GM21367 (cell line): ENCODE results near the gene DAGLA.
"Not testable (repeated sequence)": the region's sequence is repeated elsewhere in the genome, so short reads cannot be mapped to it uniquely, and the experiment has no call there.

Source experiments
- ATAC-seq: cut with Tn5 transposase; IDR thresholded peaks from one replicate; pipeline ENCODE4 v1.9.1; 2021; ENCODE audit not compliant: unreplicated experiment

Gene DAGLA

GRCh38 chr11:61666684-61667297 is 13.4 kb upstream of the DAGLA start:
- ATAC-seq = no peak

DNA sequence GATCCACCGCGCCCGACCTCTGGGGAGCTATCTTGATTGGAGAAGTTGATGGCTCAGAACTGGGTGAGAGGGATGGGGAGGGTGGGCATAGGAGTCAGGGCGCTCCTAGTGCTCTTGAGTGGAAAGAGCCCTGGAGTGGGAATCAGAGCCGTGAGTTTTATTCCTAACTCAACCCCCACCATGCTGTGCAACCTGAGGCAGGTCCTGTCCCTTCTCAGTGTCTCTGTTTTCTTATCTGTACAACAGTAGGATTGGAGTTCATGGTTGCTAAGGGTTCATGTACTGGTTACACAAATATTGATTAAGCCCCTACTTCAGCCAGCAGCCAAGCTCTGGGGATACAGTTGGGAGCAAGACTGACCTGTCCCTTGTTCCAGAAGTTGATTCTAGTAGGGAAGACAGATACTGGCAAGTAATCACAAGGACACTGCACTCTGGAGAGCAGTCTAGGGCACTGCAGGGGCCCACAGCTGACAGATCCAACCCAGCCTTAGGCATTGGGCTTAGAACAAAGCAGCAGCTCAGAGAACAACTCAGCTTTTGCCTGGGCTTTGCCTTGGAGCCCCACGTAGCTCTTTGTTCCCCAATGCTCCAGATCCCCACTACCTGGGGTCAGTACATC is 12.4 kb upstream of the DAGLA start:
- no peak for ATAC-seq

DNA sequence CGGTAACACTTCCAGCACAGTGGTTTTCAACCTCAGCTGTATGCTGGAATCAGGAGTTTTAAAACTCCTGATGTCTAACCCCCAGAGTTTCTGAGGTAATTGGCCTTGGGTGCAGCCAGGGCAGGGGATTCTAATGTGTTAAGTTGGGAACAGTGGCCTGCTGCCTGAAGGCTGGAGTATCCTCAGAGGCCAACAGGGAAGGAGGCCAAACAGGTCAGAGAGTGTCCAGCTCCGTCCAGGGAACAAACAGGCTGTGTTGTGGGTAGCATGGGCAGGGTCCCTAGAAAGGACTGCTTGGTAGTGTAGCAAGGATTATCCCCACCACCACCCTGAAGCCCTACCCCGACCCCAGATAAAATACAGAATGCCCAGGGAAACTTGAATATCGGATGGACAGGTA is 10.8 kb upstream of the DAGLA start:
- no peak for ATAC-seq

GRCh38 chr11:61670626-61671025 is 9.6 kb upstream of the DAGLA start:
- ATAC-seq = no peak

DNA sequence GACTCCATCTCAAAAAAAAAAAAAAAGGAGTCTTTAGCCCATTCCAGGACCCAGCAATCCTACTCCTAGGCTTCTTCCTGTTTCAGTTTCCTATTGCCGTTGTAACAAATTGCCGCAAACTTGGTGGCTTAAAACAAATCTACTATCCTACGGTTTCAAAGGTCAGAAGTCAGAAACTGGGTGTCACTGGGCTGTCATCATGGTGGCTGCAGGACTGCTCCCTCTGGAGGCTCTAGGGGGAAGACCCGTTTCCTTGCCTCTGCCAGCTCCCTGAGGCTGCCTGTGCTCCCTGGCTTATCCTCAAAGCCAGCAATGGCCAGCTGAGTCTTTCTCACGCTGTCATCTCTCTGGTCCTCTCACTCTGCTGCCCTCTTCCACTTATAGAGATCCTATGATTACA is 8.7 kb upstream of the DAGLA start:
- ATAC-seq = no peak

DNA sequence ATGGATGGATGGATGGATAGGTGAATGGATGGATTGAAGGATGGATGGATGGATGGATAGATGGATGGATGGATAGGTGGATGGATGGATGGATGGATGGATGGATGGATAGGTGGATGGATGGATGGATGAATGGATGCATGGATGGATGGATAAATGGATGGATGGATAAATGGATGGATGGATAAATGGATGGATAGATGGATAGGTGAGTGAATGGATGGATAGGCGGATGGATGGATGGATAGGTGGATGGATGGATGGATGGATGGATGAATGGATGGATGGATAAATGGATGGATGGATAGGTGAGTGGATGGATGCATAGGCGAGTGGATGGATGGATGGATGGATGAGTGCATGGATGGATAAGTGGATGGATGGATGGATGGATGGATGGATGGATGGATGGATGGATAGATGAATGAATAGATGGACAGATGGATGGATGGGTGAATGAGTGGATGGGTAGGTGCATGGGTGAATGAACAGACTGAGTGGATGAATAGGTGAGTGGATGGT is 6.2 kb upstream of the DAGLA start:
- ATAC-seq = not testable (repeated sequence)

GRCh38 chr11:61675826-61676225 is 4.4 kb upstream of the DAGLA start:
- ATAC-seq = no peak

GRCh38 chr11:61679296-61679695 is 895 bp upstream of the DAGLA start:
- no peak for ATAC-seq

- ATAC-seq = no peak
Measured at GRCh38 chr11:61680622-61681221, 531 bp downstream of the DAGLA start.

- ATAC-seq = no peak
Measured at GRCh38 chr11:61682093-61682732, 2.0 kb downstream of the DAGLA start.

- no peak for ATAC-seq
Measured at GRCh38 chr11:61682906-61683675, 2.9 kb downstream of the DAGLA start.

DNA sequence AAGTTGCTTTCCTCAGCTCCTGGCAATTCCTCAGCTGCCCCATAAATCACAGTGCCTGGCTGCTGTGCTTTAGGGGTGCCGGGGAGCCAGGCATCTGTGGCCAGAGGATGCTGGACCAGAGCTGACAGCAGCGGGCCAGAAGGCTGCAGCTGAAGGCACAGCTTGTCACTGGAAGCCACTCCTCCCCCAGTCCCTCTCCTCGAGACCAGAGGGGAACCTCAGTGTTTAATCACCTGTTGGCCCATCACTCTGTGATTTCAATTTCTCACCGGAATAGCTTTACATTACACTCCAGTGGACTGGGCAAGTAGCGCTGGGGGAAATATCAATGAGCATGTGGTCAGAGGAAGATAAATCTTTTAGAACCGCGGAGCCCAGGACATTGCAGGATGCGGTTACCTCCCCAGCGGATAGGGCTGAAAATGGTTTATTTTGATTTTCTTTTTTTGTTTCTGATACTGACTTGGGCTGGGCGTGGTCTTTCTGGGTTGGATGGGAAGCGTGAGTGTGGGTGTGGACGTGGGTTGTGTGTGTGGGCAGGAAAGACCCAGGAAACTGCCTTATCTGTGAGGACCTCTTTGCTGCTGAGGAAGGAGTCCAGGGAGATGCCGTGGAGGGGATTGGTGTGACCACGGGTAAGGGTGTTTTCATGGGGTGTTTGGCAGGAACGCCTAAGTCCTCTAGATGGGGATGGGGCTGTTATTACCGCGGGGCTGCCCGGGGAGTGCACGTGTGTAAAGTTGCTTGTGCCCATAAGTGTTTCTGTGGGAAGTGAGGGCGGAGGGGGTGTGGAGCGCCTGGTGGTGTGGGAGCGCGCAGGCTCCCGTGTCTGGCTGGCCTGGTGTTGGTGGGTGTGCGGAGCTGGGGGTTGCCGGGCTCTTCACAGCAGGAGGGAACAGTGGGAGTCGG is 4.0 kb downstream of the DAGLA start:
- ATAC-seq = no peak

DNA sequence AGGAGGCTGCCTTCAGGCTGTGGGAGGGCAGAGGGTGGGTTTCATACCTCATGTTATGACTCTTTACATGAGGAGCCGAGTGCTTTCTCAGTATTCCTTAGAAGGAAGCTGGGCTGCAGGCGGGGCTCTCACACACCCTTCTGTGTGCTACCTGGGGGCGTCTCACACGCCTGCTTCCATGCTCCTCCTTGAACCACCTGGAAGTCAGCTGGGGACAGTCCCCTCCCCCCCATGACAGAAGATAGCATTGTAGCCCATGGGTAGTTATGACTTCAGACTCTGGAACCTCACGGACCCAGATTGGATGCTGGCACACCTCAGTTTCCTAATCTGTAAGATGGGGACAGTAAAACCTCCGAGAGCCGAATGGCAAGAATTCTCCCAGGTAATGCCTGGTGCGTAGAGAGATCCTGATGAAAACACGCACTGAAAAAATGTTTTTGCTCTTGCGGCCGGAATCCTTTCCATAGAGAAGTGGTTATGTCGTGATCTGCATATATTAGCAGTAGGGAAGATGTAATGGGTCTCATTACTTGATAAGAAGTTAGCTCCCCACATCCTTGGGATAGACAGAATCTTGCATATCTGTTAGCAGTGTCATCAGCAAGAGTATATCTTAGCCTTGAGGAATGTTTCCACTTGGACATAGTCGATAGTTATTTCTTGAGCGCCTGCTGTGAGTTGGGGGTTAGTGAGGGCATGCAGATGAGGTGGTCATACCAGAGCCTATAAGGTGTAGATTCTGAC is 4.9 kb downstream of the DAGLA start:
- no peak for ATAC-seq

DNA sequence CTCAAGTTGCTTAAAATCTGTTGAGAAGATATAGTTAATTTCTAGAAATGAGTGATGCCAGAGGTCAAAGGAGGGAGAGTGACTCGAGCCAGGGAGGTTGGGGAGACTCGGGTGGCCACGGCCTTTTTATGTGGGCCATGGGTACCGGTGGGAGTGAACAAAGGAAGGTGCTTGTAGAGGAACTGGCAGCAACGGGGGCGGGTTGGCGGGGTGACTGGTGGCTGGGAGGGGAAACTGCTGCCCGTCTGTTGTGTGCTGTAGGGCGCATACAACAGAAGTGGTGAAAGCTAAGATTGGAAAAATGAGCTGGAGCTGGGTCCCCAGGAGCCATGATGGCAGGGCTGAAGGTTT is 5.4 kb downstream of the DAGLA start:
- ATAC-seq = no peak

DNA sequence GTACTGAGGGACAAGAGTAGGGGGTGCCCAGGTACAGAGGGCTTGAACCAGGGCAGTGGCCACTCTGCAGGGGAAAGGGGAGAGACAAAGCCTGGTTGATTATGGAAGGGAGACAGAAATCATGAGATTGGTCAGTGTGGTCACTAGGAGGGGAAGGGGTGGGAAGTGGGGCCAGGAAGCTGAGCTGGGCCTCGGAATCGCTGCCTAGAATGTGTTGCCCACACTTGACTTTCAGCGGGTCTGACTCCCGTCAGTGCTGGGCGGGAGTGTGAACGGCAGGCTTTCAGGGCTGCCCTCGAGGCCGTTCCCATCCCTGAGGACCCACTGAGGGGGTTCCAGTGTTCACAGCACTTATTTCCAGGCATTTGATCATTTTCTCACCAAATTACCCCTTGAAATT is 5.9 kb downstream of the DAGLA start:
- no peak for ATAC-seq

DNA sequence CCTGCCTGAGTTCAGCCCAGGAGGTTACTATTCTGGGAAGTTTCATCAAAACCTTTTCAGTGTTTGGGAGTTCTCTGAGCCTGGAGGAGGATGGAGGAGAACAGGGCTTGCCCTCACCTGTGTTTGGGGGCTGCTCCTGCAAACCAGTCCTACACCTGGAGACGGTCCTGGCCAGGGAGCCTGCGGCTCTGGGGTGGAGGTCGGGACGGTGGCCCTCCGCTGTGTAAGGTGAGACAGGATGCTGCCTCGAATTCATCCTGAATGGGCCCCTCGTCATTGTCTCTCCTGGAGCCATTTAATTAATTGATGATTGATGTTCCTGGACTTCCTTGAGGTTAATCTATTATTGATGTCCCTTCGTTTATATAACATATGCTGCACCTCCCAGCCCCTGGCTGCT is 6.3 kb downstream of the DAGLA start:
- ATAC-seq = no peak

GRCh38 chr11:61687420-61687819 is 7.2 kb downstream of the DAGLA start:
- ATAC-seq = no peak

GRCh38 chr11:61688365-61689163 is 8.4 kb downstream of the DAGLA start:
- ATAC-seq = no peak

GRCh38 chr11:61689164-61689496 is 8.9 kb downstream of the DAGLA start:
- no peak for ATAC-seq
